Upper lobe of left lung (tissue), 4 donors: ENCODE results near the gene FAM193B.
A peak's percentile ranks its signal among the peaks of the same experiment; 100 is the strongest.

ENCODE experiments used
- EP300 ChIP-seq, 4 donors: sonication (generic); formaldehyde crosslinking; IDR thresholded peaks; one replicate each; pipeline ENCODE4 v1.5.1; 2017; ENCODE audit warnings: antibody characterized with exemption in 4 of 4, control low read depth in 2 of 4
- POLR2A ChIP-seq, 4 donors: fragments of 450-650 bp; IDR thresholded peaks; one replicate each; pipeline ENCODE4 v1.5.1; 2016 to 2017; ENCODE audit warnings: antibody characterized with exemption in 4 of 4, mild to moderate bottlenecking in 2 of 4
- POLR2AphosphoS5 ChIP-seq, 2 donors: sonication (generic); formaldehyde crosslinking; IDR thresholded peaks; one replicate each; pipeline ENCODE4 v1.5.1; 2017; ENCODE audit warnings: antibody characterized with exemption in 2 of 2
- TF ChIP-seq, protein P1 (sequence below), 6 experiments: fragments of 450-650 bp in 4 of 6; fragments of 200-600 bp in 2 of 6; sonication (generic) in 2 of 6; IDR thresholded peaks; one replicate each; pipeline ENCODE4 v1.5.1; 2016 to 2019; ENCODE audit warnings: antibody characterized with exemption in 6 of 6

DNA sequence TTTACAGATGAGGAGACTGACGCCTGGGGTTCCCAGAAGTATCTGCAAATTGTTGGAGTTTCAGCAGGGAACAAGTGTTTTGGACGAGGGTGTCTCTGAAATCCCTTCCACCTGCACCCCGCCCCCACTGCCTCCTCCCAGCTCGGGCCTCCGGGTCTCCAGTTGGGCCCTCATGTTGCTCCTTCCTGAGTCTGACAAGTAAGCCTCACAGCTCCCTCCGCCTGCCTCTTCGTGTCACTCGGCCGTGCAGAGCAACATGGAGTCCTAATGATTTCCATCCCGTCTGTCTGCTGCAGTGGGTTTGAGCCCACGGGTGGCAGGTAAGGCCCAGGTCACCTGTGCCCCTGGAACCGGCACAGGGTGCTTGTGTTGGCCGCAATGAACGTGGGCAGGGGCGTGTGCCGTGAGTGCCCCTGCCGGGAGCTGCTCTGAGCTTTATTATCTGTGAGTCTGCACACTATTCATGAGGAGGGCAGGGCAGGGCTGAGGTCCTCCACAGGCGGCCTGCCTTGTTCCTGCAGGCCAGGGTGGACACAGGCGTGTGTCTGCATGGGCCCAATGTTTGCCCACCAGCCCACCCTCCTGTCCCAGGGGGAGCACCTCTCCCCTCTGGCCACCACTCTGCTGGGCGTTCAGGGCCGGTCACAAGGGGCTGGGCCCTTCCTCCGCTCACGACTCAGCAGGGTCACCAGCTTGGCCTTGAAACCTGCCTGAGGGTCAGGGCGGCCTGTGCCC is 50.8 kb downstream of the FAM193B start:
- TF ChIP-seq, protein P1, sequence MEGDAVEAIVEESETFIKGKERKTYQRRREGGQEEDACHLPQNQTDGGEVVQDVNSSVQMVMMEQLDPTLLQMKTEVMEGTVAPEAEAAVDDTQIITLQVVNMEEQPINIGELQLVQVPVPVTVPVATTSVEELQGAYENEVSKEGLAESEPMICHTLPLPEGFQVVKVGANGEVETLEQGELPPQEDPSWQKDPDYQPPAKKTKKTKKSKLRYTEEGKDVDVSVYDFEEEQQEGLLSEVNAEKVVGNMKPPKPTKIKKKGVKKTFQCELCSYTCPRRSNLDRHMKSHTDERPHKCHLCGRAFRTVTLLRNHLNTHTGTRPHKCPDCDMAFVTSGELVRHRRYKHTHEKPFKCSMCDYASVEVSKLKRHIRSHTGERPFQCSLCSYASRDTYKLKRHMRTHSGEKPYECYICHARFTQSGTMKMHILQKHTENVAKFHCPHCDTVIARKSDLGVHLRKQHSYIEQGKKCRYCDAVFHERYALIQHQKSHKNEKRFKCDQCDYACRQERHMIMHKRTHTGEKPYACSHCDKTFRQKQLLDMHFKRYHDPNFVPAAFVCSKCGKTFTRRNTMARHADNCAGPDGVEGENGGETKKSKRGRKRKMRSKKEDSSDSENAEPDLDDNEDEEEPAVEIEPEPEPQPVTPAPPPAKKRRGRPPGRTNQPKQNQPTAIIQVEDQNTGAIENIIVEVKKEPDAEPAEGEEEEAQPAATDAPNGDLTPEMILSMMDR (IDR thresholded peaks at IDR 0.05), result no peak
- TF ChIP-seq POLR2A (IDR thresholded peaks at IDR 0.05), result peak in 1 of 4 donors; percentile 0
- no peak for TF ChIP-seq POLR2AphosphoS5 (IDR thresholded peaks at IDR 0.05)
- TF ChIP-seq EP300 (IDR thresholded peaks at IDR 0.05), result no peak
